HT-29 (cell line): ENCODE results near the gene ABI2. TPM values are rescaled to one million over a fixed set of nuclear protein-coding genes. Genes with fewer than 3 reads are reported as not detected.
"Not testable (repeated sequence)": the region's sequence is repeated elsewhere in the genome, so short reads cannot be mapped to it uniquely, and the experiment has no call there.

Experiments used
- DNase-seq: peaks from one replicate; pipeline ENCODE4 v3.0.0-alpha.2; 2015; ENCODE audit warnings: low spot score
- total RNA-seq: library from RNA; depleted of rRNA; stranded (reverse); fragments of >200 nt; shearing (Covaris generic); gene quantifications from 2 replicates; pipeline ENCODE4 v1.2.3, GENCODE V29; 2014; rRNA removed

The ABI2 gene
- 23.1 and 27.9 TPM in 2 replicates for total RNA-seq

- DNase-seq = peak; percentile 76
Observed at GRCh38 chr2:203327901-203328759, at the start of gene ABI2. Gene ABI2, plus strand, starts transcription at chr2:203328394. Its CDS starts 121 bp downstream, at chr2:203328515.

DNA sequence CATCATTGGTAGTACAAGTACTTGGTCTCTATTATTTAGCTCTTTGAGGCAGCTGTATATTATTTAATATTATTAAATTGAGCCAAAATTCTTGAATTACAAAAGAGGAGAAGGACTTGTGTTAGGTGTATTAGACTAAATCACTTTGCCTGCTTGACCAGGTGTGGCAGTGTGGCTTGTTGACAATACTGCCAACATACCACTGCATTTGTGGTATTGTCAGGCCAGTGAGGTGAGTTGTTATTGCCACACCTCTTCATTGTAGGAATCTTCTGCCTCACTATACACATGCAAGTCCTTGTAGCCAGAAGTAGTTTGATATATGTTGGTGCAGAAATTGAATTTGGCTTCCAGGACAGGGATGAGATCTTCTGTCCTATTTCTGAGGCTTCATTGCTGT, 48.9 kb upstream of the ABI2 start:
- no peak for DNase-seq

DNA sequence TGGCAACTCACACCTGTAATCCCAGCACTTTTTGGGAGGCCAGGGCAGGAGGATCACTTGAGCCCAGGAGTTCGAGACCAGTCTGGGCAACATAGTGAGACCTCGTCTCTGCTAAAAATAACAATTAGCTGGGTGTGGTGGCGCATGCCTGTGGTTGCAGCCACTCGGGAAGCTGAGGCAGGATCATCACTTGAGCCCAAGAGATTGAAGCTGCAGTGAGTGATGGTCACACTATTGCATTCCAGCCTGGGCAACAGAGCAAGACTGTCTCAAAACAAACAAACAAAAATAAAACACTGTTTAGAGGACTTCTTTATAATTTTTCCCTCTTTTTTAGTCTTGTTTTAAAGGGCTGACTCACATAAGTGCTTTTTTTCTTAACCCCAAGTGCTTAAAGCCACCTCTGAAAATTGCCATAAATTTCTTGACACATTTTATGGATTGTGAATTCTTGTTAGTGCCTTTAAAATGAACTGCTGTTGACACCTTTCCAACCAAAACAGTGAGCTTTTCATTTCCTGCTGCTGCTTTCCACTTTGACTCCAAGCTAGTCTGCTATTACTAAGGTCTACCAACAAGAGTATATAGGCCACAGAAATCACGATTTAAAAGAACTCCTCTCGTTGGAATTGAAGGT, 47.6 kb upstream of the ABI2 start:
- no peak for DNase-seq

- DNase-seq = no peak
Observed at GRCh38 chr2:203282101-203282500, 46.1 kb upstream of the ABI2 start.

- no peak for DNase-seq
Observed at GRCh38 chr2:203286532-203286931, 41.7 kb upstream of the ABI2 start.

GRCh38 chr2:203301667-203302066, 26.5 kb upstream of the ABI2 start:
- no peak for DNase-seq

DNA sequence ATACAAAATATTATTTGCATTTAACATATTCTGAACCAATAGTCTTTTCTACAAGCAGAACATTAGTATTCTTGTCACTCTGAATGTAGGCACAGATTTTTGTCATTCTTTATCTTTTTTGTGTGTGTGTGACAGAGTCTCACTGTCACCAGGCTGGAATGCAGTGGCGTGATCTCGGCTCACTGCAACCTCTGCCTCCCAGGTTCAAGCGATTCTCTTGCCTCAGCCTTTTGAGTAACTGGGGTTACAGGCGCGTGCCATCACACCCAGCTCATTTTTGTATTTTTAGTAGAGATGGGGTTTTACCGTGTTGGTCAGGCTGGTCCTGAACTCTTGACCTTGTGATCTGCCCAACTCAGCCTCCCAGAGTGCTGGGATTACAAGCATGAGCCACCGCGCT, 25.6 kb upstream of the ABI2 start:
- not testable (repeated sequence) for DNase-seq

DNA sequence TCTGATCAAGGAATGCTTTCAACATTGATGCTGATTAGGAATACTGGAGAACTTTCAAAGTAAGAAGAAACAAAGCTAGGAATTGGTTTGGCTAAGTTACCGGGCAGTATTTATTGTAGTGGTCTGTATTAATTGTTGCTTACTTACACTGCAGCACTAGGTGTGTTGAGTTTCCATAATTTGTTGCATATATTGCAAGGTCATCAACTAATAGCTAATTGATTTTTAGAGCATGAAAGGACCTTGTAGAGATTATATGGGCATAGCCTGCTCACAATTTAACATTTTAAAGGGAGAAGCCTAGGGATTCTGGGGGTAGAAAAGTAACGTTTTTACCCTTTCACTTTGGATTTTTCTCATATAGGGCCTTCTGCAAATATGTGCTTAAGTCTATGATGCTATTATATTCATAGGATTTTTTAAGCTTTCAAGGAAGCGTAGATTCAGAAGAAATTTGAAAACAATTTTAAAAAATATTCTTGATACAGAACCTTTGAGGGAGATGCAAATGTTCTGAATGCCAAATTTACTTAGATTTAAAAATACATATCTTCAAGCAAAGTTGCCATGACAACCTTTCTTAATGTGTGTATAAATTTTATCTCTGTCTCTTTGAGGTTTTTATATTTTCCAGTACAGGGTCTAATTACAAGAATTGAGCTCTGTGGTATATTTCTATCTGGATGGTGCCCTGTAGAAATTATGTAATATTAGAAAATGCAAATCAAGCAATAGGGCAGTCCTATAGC, 17.3 kb upstream of the ABI2 start:
- no peak for DNase-seq

DNA sequence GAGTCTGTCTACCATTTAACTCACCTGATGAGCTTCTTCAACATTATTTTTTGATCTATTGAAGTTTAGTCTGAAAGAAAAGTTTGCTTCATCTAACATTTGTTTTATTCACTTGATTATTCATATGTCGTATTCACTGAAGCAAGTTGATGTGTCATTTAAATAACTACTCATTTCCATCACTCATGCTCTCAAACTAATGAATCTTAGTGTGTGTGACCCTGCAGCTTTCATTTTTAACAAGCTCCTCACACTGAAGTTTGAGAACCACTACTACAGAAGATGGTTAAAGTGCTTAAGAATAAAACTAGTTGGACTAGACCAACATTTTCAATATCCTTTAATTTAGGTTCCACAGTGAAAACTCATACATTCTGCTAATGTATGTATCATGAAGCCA, 1.8 kb upstream of the ABI2 start:
- DNase-seq = no peak

- no peak for DNase-seq
Observed at GRCh38 chr2:203327582-203327900, 653 bp upstream of the ABI2 start.

GRCh38 chr2:203328760-203329540, 756 bp downstream of the ABI2 start:
- peak; percentile 54 for DNase-seq

- peak; percentile 19 for DNase-seq
Observed at GRCh38 chr2:203330434-203330833, 2.2 kb downstream of the ABI2 start.

DNA sequence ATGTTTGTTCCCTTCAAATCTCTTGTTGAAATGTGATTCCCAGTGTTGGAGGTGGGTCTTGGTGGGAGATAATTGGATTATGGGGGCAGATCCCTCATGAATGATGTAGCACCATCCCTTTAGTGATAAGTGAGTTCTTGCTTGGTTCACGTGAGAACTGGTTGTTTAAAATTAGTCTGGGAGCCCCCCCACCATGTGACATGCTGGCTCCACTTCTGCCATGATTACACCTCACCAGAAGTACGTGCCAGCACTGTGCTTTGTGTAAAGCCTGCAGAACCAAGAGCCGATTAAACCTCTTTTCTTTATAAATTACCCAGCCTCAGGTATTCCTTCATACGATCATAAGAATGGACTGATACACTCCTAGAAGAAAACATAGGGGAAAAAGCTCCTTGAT, 10.1 kb downstream of the ABI2 start:
- DNase-seq = no peak

GRCh38 chr2:203340791-203341487, 12.7 kb downstream of the ABI2 start:
- no peak for DNase-seq

DNA sequence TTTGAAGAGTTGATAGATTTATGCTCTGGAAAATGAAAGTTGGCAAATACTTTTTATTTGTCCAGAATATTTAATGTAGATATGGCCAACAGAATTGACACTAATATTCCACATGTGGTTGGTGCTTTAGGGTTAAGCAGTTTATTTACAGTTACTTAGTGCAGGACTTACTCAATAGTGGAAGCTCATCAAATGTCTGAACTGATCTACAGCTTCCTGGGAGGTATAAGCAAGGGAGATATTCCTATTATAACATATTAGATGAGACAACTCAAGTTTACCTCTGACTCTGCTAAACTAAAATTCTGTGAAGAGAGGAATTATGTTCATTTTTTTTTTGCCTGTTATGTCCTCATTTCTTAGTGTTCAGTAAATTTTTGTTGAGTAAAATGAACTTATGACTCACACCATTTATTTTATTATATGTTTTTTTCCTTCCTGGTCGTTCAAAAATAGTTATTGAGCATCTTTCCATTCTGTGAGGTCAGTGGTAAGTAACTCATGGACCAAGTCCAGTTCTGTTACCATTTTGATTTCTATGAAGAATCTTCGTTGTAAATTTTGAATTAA, 13.6 kb downstream of the ABI2 start:
- no peak for DNase-seq

- DNase-seq = not testable (repeated sequence)
Observed at GRCh38 chr2:203342374-203342773, 14.2 kb downstream of the ABI2 start.

- no peak for DNase-seq
Observed at GRCh38 chr2:203344667-203345066, 16.5 kb downstream of the ABI2 start.

GRCh38 chr2:203346612-203347011, 18.4 kb downstream of the ABI2 start:
- no peak for DNase-seq

GRCh38 chr2:203347375-203347774, 19.2 kb downstream of the ABI2 start:
- DNase-seq = no peak

DNA sequence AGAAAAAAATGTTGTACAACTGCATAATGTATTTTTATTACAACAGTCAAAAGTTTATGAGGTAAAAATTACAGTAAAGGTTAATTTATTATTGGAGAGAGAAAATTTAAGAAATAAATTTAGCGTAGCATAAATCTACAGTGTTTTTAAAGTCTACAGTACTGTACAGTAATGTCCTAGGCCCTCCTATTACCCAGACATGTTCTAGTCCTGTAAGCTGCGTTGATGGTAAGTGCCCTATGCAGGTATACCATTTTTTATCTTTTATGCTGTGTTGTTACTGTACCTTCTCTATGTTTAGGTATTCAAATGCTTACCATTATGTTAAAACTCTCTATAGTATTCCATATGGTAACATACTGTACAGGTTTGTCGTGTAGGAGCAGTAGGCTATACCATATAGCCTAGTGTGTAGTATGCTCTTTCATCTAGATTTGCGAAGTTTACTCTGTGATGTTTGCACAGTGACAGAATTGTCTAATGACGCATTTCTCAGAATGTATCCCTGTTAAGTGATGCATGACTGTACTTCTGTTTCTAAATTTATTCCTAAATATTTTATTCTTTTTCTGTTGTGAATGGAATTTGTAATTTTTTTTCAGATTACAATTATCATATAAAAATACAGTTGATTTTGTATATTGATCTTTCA, 24.5 kb downstream of the ABI2 start:
- peak; percentile 13 for DNase-seq
